ENCODE results near the gene FOCAD.

The FOCAD gene

DNA sequence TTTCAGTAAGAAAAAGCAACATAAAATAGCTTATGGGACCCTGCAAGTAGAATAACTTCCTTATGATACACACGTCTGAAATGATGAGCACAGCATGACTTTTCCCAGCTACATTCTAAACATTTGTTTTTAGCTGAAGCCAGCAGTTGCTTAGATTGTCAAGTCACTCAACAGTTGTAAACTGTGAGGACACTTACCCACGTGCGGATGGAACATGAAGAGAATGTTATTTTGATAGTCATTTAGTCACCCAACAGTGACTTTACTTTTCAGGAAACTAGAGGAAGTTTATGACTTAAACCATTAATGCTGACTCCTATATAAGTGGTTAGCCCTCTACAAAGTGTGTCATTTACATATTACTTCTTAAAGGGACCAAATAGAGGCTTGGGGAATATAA, 344.4 kb downstream of the FOCAD start:
- peak; percentile 79 to 97 (median 92) for DNase-seq

DNA sequence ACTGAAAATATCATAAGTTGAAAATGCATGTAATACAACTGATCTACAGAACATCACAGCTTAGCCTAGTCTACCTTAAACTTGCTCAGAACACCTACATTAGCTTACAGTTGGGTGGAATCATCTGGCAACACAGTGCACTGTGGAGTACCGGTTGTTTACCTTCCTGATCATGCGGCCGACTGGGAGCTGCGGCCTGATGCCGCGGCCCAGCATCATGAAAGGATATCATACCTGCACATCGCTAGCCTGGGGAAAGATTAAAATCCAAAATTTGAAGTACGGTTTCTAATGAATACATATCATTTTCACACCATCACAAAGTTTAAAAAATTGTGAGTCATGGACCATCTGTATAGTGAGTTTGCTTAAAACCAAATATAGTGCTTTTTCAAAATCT, 345.6 kb downstream of the FOCAD start:
- DNase-seq: no peak

DNA sequence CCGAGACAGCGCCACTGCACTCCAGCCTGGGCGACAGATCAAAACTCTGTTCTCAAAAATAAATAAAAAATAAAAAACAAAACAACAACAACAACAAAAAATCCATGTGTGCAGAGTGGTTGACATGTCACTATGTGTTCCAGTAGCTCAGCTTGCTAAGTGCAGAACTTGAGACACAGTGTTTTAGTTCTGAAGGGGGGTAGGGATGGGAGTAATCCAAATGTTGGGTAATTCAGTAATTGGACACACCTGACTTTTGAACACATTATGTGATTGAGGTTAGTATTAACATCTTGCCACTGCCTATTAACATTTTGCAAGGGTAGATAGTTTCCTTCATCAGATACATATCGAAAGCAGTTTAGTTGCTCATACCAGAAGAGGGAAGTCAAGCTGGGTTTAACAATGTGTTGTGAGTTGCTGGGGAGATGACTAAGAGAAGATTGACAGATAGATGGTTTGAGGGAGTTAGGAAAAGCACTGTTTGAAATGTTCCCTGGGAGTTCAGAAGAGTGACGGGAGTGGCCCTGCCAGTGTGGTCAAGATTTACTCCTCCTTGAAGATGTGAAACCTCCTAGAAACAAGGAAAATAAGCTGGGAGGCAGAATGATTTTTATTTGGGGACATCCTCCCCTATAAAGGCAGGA, 346.5 kb downstream of the FOCAD start:
- peak; percentile 82 to 93 (median 91) for DNase-seq

DNA sequence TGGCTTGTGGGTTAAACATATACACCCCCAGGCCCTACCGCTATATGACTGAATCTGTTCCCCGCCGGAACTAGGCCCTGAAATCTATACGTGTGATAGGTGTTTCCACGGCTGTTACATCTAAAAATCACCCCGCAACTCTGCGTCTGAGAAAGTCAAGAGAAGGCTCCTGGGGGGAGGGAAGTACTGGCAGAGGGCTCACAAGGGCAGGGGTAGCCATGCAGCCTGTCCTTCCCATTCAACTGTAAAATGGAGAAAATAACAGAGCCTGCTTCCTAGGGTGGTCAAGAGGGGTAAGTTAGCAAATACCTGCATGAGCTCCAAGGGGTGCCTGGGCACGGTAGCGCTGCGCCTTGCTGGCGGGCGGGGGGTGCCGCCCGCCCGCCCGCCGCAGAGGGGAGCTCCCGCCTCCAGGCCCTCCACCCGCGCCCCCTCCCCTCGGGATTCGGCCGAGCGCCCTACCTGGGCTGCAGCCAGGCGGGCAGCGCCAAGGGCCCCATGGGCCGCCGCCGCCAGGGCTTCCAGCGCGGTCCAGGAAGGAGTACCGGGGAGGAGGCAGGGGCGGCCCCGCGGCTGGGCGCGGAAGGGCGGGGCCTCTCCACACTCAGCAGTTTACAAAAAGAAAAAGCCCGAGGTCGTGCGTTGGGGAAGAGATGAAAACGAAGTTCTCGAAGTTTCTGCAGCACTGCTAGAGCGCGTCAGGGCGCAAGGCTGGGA, 347.2 kb downstream of the FOCAD start, which contains the start of gene HACD4:
Gene HACD4, minus strand, starts transcription at position 550 of the 717 bp plus-strand sequence. Its CDS starts 50 bp downstream, at position 500.
- DNase-seq: peak; percentile 67 to 87 (median 76)

DNA sequence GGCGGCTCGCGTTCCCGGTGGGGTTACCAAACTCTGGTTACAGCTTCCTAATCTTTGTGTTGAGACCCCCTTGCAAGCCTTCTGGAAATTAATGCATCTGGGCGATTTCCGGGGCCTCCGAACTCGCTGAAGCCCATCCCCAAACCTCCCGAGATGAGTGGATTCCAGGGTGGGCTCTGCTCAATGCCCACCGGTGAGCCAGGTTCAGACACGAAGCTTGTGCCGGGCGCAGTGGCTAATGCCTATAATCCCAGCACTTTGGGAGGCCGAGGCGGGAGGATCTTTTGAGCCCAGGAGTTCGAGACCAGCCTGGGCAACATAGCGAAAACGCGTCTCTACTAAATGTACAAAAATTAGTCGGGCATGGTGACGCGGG, 347.7 kb downstream of the FOCAD start:
- no peak for DNase-seq

DNA sequence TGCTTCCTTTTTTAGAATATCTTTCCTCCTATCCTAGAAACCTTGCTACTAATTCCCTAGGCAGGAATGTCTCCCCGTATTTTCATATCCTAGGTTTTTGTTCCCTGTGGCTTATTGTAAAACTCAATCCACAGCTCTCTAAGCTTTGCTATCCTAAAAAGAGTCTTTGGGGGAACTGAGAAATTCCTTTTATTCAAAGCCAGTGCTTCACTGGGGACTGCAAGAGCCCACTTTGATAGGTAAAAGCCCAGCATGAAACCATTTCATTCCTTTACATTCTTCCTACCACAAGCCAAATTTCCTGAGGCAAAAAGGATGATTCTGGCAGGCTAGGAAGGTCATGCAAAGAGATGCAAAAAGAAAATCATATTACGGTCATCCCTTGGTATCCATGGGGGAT, 353.2 kb downstream of the FOCAD start:
- no peak for DNase-seq

DNA sequence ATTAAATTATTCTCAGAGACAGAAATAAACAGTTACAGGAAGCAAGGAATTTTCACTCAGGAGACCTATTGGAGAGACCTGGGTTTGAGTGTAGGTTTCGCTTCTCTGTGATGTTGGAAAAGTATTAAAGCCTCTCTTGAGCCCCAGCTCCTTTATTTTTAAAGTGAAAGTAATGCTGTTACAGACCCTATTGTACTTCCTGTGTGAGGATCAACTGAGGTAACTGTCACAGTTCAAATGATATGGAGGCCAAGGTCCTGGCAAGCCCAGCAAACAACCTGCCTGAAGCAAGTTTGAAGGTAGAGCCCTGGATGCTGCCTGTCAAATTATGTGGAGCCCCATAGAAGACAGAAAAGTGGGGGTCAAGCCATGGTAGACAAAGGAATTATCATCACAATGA, 355.2 kb downstream of the FOCAD start:
- no peak for DNase-seq

DNA sequence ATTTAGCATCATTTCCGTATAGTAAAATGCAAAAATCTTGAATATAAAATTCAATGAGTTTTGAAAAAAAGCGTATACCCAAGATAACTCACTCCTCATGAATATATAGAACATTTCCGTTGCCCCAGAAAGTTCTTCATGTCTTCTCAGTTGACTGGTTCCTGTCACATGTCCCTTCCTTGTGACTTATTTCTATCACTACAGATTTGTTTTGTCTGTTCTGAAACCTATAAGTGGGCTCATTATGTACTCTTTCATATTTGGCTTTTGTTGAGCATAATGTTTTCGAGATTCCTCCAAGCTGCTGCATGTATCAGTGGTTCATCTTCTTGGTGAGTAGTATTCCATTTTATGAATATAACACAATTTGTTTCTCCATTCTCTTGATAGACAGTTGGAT, 358.4 kb downstream of the FOCAD start:
- no peak for DNase-seq

DNA sequence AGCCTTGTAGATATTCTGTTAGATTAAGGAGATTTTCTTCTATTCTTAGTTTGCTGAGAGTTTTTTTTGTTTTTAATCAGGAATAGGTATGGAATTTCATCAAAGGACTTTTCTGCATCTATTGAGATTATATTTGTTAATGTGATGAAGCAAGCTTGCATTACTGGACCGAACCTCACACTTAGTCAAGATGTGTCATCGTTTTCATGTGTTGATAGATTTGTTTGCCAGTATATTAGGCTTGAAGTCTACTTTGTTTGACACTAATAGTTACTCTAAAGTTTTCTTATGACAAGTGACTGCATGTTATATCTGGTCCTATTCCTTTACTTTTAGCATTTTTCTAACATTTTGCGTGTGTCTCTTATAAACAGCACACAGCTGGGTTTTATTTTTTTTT, 359.8 kb downstream of the FOCAD start:
- DNase-seq: no peak
